ENCODE data around the gene FAM171A1.

FAM171A1 gene

DNA sequence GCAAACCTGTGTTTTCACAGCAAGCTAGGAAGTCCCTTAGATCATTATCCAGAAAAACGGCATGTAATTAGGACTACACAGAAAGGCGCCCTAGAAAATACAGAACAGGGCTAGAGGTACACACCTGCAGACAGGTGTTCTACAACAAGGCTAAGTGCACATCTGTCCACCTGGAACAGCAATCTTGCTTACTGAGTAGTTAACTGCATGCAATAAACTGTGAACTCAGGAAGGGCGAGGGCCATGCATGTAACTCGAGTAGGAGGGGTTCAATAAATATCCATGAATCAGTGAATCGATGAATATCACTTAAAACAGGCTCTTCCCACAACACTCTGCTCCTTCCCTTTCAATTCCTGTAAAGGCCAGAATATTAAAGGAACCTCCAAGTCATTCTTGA lies 22.0 kb downstream of the FAM171A1 start:
- no peak overlapping the region for H3K27ac ChIP-seq
- TF ChIP-seq, protein P1, sequence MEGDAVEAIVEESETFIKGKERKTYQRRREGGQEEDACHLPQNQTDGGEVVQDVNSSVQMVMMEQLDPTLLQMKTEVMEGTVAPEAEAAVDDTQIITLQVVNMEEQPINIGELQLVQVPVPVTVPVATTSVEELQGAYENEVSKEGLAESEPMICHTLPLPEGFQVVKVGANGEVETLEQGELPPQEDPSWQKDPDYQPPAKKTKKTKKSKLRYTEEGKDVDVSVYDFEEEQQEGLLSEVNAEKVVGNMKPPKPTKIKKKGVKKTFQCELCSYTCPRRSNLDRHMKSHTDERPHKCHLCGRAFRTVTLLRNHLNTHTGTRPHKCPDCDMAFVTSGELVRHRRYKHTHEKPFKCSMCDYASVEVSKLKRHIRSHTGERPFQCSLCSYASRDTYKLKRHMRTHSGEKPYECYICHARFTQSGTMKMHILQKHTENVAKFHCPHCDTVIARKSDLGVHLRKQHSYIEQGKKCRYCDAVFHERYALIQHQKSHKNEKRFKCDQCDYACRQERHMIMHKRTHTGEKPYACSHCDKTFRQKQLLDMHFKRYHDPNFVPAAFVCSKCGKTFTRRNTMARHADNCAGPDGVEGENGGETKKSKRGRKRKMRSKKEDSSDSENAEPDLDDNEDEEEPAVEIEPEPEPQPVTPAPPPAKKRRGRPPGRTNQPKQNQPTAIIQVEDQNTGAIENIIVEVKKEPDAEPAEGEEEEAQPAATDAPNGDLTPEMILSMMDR (conservative IDR thresholded peaks at IDR 0.05), result no peak
- TF ChIP-seq ZFX (IDR thresholded peaks at IDR 0.05), result no peak

DNA sequence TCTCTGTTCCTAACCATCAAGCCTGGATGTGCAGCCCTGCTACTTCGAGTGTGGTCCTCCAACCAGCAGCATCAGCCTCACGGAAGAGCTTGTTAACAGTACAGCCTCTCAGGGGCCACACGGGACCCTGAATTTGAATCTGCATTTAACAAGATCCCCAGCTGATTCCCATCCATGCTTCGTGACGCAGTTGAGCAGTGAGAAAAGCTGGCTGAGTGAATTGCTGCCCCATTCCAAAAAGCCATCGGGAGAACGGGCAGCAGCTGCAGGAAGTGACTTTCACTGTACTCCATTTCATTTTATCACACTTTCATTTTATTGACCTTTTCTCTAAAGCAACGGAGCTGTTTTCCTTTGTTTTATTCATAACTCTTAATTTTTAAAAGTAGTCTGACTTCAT lies 22.5 kb downstream of the FAM171A1 start:
- H3K27ac ChIP-seq, result no peak overlapping the region
- TF ChIP-seq ZFX (IDR thresholded peaks at IDR 0.05), result no peak
- TF ChIP-seq, protein P1 (conservative IDR thresholded peaks at IDR 0.05), result no peak

DNA sequence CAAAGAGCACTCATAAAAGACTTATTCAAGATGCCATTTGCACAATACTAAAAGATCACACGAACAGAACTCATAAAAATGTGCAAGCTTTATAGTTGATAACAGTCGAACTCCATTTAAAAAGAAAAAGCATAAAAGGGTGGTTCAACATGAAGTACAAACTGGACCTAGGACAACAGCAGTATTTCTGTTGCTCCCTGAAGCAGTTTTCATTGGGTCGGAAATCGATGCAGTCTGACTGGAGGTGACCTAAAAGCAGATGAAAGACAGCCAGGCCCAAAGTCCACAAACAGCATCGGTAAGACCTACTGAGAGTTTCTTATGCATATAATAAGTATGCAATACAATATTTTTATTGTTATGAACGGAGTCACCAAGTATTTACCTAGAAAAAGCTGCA lies 23.9 kb downstream of the FAM171A1 start:
- no peak for TF ChIP-seq ZFX (IDR thresholded peaks at IDR 0.05)
- TF ChIP-seq, protein P1 (conservative IDR thresholded peaks at IDR 0.05), result no peak
- H3K27ac ChIP-seq, result no peak overlapping the region

DNA sequence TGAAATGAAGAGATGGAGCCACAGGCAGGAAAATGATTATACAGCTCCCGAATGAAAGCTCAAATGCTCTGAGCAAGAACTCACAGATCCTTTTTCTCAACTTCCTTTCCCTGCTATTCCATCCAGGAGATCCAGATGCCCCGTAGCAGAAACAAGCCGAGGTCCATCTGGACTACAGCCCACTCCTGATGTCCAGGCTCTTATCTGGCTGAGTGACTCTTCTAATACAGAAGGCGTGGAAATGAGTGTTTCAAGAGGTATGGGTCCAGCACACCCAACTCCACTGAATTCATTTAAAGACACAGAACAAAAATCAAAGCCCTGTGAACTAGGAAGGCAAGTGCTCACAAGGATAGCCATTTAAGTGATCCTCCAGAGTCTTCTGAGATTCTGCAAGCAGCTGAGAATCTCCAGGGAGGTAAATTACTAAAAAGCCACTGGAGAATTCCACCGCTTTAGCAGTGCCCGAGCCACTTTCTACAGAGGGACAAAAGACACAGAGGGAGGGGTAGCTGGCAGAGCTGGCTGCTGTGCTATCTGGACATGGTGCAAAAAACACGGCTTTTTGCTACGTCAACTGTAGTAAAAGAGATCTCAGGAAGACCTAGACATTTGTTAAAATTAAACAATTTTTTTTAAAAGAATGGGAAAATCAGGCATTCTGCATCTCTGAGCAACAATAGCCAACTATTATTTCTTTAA lies 24.5 kb downstream of the FAM171A1 start:
- H3K27ac ChIP-seq, result no peak overlapping the region
- TF ChIP-seq, protein P1 (conservative IDR thresholded peaks at IDR 0.05), result no peak
- TF ChIP-seq ZFX (IDR thresholded peaks at IDR 0.05), result no peak

DNA sequence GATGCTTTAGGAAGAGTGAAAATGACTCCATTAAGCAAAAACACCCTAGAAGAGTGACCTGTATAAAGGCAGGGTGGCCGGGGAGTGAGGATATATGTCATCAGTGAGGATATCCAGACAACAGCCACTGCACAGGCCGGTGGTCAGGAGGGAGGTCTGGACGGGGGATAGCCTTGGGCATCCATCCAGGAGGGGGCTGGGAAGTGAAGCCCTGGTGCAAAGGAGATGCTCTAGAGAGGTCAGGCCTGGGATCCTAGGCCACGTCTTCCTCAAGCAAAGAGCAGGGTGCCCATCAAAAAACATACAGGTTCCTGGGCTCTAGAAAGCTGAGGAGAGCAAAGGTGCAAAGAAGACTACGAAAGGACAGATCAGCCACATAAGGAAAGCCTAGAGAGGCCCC lies 25.6 kb downstream of the FAM171A1 start:
- H3K27ac ChIP-seq, result no peak overlapping the region; the same call in 1 of the 2 replicates
- TF ChIP-seq, protein P1 (conservative IDR thresholded peaks at IDR 0.05), result no peak
- TF ChIP-seq ZFX (IDR thresholded peaks at IDR 0.05), result no peak

DNA sequence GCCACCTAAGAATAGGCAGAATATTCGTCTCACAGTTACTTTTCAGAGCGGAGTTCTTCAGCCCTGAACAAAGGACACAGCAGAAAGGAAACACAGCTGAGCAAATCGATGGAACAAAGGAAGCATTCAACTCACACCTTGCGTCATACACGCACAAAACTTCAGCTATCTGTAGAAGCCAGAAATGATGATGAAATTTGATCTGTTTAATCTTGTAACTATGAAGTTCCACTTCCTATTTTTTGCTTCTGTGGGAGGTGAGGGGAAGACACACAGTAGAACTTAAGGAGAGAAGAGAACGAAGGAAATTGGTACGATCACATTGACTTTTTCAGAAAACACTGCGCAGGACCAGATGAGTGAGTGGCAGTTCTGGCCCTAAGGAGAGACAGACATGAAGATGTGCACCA lies 26.2 kb downstream of the FAM171A1 start:
- no peak overlapping the region; the same call in 1 of the 2 replicates for H3K27ac ChIP-seq

DNA sequence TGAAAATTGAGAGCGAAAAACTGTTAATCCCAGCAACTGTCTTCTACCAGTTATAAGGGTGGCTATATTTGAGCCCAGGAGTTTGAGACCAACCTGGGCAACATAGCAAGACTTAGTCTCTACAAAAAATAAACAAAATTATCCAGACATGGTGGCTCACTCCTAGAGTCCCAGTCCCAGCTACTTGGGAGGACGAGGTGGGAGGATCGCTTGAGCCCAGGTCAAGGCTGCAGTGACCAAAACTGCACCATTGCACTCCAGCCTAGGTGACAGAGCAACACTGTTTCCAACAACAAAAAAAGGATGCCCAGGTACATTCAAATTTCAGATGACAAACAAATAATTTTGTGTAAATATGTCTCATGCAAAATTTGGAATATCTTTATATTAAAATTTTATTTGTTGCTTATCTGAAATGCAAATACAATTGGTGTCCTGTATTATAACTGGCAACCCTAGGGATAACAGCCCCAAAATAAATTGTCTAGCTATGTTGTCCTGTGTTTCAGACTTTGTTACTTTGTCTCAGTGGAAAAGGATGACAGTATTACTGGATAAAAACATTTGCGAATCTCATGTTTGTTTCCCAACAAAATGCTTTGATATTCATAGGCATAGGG lies 26.7 kb downstream of the FAM171A1 start:
- H3K27ac ChIP-seq, result no peak overlapping the region
- TF ChIP-seq, protein P1 (conservative IDR thresholded peaks at IDR 0.05), result no peak
- no peak for TF ChIP-seq ZFX (IDR thresholded peaks at IDR 0.05)

More for the DNA sequence above, 26.2 kb downstream of the FAM171A1 start:
- TF ChIP-seq, protein P1 (conservative IDR thresholded peaks at IDR 0.05), result no peak
- no peak for TF ChIP-seq ZFX (IDR thresholded peaks at IDR 0.05)

Measured in C4-2B (cell line).